MCF 10A (cell line): ENCODE measurements around the gene WDFY2. TPM values are rescaled to one million over a fixed set of nuclear protein-coding genes. Genes with fewer than 3 reads are reported as not detected.
A peak's percentile ranks its signal among the peaks of the same experiment; 100 is the strongest.

ENCODE experiments used
- BruUV-seq: library from RNA; stranded (reverse); fragments of 400-500 nt; replicated peaks from 2 replicates; lab custom pipeline; 2021; lab: Mats Ljungman, UMichigan
- CTCF ChIA-PET: fragments of 300-600 bp; sonication (Branson Sonifier 250); formaldehyde crosslinking; extraction: SDS; loops from one replicate; lab custom pipeline; 2021; ENCODE audit warnings: antibody characterized with exemption, inconsistent platforms; lab: Yijun Ruan, JAX
- POLR2A ChIA-PET: fragments of 300-600, 350-650 bp; sonication (Branson Sonifier 250); formaldehyde crosslinking; extraction: SDS; loops from one replicate; lab custom pipeline; 2020; ENCODE audit warnings: antibody characterized with exemption, inconsistent platforms; lab: Yijun Ruan, JAX
- DNase-seq: peaks from one replicate; pipeline ENCODE4 v3.0.0-alpha.2; 2018; ENCODE audit not compliant: unreplicated experiment
- H3K27ac Mint-ChIP-seq: one replicate; pipeline ENCODE4 v1.8.0; 2022; ENCODE audit warnings: mild to moderate bottlenecking, low read depth, mixed read lengths; ENCODE audit not compliant: unreplicated experiment
- H3K27me3 Mint-ChIP-seq: one replicate; pipeline ENCODE4 v1.8.0; 2022; ENCODE audit warnings: mixed read lengths; ENCODE audit not compliant: insufficient read depth, unreplicated experiment
- H3K36me3 Mint-ChIP-seq: one replicate; pipeline ENCODE4 v1.8.0; 2022; ENCODE audit warnings: mild to moderate bottlenecking, moderate library complexity, mixed read lengths; ENCODE audit not compliant: insufficient read depth, unreplicated experiment
- H3K4me1 Mint-ChIP-seq: one replicate; pipeline ENCODE4 v1.8.0; 2022; ENCODE audit warnings: mixed read lengths; ENCODE audit not compliant: insufficient read depth, unreplicated experiment
- H3K4me3 Mint-ChIP-seq: one replicate; pipeline ENCODE4 v1.8.0; 2022; ENCODE audit warnings: mild to moderate bottlenecking, moderate library complexity, mixed read lengths; ENCODE audit not compliant: unreplicated experiment
- H3K9me3 Mint-ChIP-seq: one replicate; pipeline ENCODE4 v1.8.0; 2022; ENCODE audit warnings: mixed read lengths; ENCODE audit not compliant: unreplicated experiment
- CTCF ChIP-seq: fragments of 200-600 bp; IDR thresholded peaks from one replicate; pipeline ENCODE4 v1.8.0; 2022; ENCODE audit warnings: antibody characterized with exemption, mild to moderate bottlenecking; ENCODE audit not compliant: unreplicated experiment
- intact Hi-C: fragments of 100-400 bp; cut with micrococcal nuclease; formaldehyde crosslinking; loops from 2 replicates; pipeline ENCODE4 v1.14.1; 2022
- total RNA-seq: library from RNA; stranded (reverse); gene quantifications from 2 replicates; pipeline ENCODE4 v1.2.3, GENCODE V29; 2022

Gene WDFY2
- total RNA-seq, 1 experiment from 2014 or later = 56.2 TPM

DNA sequence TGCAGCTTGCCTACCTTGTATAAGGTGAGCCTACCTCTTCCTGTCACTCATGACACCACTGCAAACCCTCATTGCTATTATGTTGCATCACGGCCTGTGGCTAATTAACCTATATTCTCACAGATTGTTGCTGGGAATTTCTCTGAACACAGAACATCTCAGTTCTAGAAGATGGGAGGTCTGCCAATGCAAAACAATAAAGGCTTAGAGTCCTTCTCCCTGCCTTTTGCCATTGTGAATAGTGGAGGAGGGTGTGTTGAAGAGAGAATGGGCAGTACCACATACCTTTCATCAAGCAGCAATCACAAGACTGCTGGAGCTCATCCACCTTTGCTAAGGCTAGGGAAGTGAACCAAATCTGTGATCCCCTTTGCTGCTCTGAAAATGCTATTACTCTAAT, 34.4 kb downstream of the WDFY2 start:
- no peaks in the 10 kb centered on the region for H3K36me3 Mint-ChIP-seq

GRCh38 chr13:51619614-51620013, 35.4 kb downstream of the WDFY2 start:
- Mint-ChIP-seq H3K4me3 (no peak overlapping the region), H3K27ac (peak overlapping the region; percentile 14), H3K4me1 (peaks cover 58% of the 10 kb centered on the region), H3K27me3 (no peaks in the 10 kb centered on the region), H3K9me3 (no peaks in the 10 kb centered on the region), H3K36me3 (no peaks in the 10 kb centered on the region)
- intact Hi-C loops = no loop called here
- BruUV-seq = no TSS peak
- TF ChIP-seq CTCF = no peak
- ChIA-PET POLR2A (interaction anchor here (0.7 to 1.9 kb wide), 5 partner anchors 11 to 166 kb away, joined by 3 to 11 read pairs (median 3); partner anchors contain the start of gene INTS6), CTCF (interaction anchor here (0.5 to 1.3 kb wide), 5 partner anchors 9 to 196 kb away, joined by 3 to 4 read pairs (median 3); no protein-coding TSS in a partner anchor)
- DNase-seq = no peak

More for the DNA sequence above, 34.4 kb downstream of the WDFY2 start:
- intact Hi-C loops = no loop called here
- no peak overlapping the region for H3K4me3 Mint-ChIP-seq
- H3K9me3 Mint-ChIP-seq = no peaks in the 10 kb centered on the region
- H3K4me1 Mint-ChIP-seq = peaks cover 53% of the 10 kb centered on the region
- peak overlapping the region; percentile 14 for H3K27ac Mint-ChIP-seq
- TF ChIP-seq CTCF = no peak
- POLR2A ChIA-PET = interaction anchor here (1.0 to 1.9 kb wide), 3 partner anchors 12 to 165 kb away, joined by 3 to 11 read pairs (median 5); partner anchors contain the start of gene INTS6
- no TSS peak for BruUV-seq
- CTCF ChIA-PET = interaction anchor here (0.6 to 1.3 kb wide), 4 partner anchors 11 to 382 kb away, joined by 3 to 4 read pairs (median 3); no protein-coding TSS in a partner anchor
- H3K27me3 Mint-ChIP-seq = no peaks in the 10 kb centered on the region
- DNase-seq = no peak

- Mint-ChIP-seq H3K4me3 (no peak overlapping the region), H3K27me3 (no peaks in the 10 kb centered on the region), H3K36me3 (no peaks in the 10 kb centered on the region), H3K27ac (peak overlapping the region; percentile 59), H3K9me3 (no peaks in the 10 kb centered on the region), H3K4me1 (peaks cover 65% of the 10 kb centered on the region)
- BruUV-seq = no TSS peak
- TF ChIP-seq CTCF = no peak
- intact Hi-C loops = no loop called here
- ChIA-PET CTCF (interaction anchor here (0.5 to 1.0 kb wide), 2 partner anchors 64 to 103 kb away, joined by 3 to 4 read pairs; no protein-coding TSS in a partner anchor), POLR2A (interaction anchor here (0.7 to 1.9 kb wide), 5 partner anchors 10 to 167 kb away, joined by 3 to 11 read pairs (median 3); partner anchors contain the start of gene INTS6)
- DNase-seq = no peak
Measured at GRCh38 chr13:51620165-51620983, 36.1 kb downstream of the WDFY2 start.

DNA sequence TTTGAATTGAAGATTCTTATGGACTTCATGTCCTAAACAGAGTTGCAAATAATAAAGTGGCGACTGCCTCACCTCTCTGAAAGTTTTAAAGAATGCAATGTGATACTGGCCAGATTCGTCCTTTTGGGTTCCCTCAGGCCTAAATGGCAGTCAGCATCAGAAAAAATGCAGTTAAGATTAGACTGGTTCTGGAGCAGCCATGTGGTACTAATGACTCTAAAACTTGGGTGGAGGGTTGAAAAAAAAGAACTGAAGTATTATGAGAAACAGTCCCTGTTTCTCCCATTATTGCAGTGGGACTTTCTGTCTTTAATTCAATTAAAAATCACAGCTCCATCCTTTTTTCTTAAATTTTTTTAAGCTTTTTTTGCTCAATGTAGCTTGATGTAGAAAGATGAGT, 37.3 kb downstream of the WDFY2 start:
- intact Hi-C loops = no loop called here
- Mint-ChIP-seq H3K4me1 (peaks cover 73% of the 10 kb centered on the region), H3K27ac (no peak overlapping the region), H3K36me3 (no peaks in the 10 kb centered on the region), H3K27me3 (no peaks in the 10 kb centered on the region), H3K4me3 (no peak overlapping the region), H3K9me3 (no peaks in the 10 kb centered on the region)
- BruUV-seq = no TSS peak
- TF ChIP-seq CTCF = no peak
- DNase-seq = no peak
- ChIA-PET POLR2A (interaction anchor here (0.7 to 1.6 kb wide), 3 partner anchors 12 to 168 kb away, joined by 3 to 4 read pairs (median 3); no protein-coding TSS in a partner anchor), CTCF (interaction anchor here (0.9 kb wide), 1 partner anchor 8 kb away, joined by 3 read pairs; no protein-coding TSS in a partner anchor)
